CD4-positive, CD25-positive, alpha-beta regulatory T cell (primary cell): ENCODE measurements around the gene DYNLRB1. TPM values are rescaled to one million over a fixed set of nuclear protein-coding genes. Genes with fewer than 3 reads are reported as not detected.
A peak's percentile ranks its signal among the peaks of the same experiment; 100 is the strongest.

Experiments
- ATAC-seq, 2 donors: fragments of 150-1000 bp; cut with Tn5 transposase; one replicate each; pipeline ENCODE4 v1.10.0; 2021; ENCODE audit warnings: low read depth in 2 of 2, moderate number of reproducible peaks in 2 of 2, moderate library complexity in 1 of 2
- DNase-seq, 3 donors: peaks; one replicate each; pipeline versions ENCODE4 v3.0.0 to v3.0.0-alpha.2; 2012 to 2022; ENCODE audit warnings: mixed read lengths in 1 of 3
- H3K27ac ChIP-seq: one replicate; pipeline ENCODE4 v1.7.0; 2013; ENCODE audit warnings: mild to moderate bottlenecking, low read length; ENCODE audit not compliant: insufficient read depth, poor library complexity, severe bottlenecking
- H3K27me3 ChIP-seq: one replicate; pipeline ENCODE4 v1.7.0; 2013; ENCODE audit warnings: low read length; ENCODE audit not compliant: control insufficient read depth, insufficient read depth
- H3K36me3 ChIP-seq: one replicate; pipeline ENCODE4 v1.7.0; 2013; ENCODE audit warnings: mild to moderate bottlenecking, low read length, moderate library complexity; ENCODE audit not compliant: control insufficient read depth, insufficient read depth
- H3K4me1 ChIP-seq: 2 replicates; pipeline ENCODE4 v1.7.0; 2013; ENCODE audit warnings: mild to moderate bottlenecking, low read length; ENCODE audit not compliant: insufficient read depth, control insufficient read depth, poor library complexity, severe bottlenecking
- H3K4me3 ChIP-seq: one replicate; pipeline ENCODE4 v1.7.0; 2013; ENCODE audit warnings: low read depth, mild to moderate bottlenecking, low read length, moderate library complexity
- H3K9me3 ChIP-seq, 2 experiments: 1 replicate in 1 of 2; 2 replicates in 1 of 2; pipeline ENCODE4 v1.7.0; 2013; ENCODE audit warnings: low read length in 2 of 2, mild to moderate bottlenecking in 1 of 2, moderate library complexity in 1 of 2; ENCODE audit not compliant: control insufficient read depth in 2 of 2
- H3K27ac Mint-ChIP-seq, 3 donors: one replicate each; pipeline ENCODE4 v1.8.0; 2020 to 2022; ENCODE audit warnings: mild to moderate bottlenecking in 3 of 3, mixed read lengths in 3 of 3, moderate library complexity in 2 of 3
- H3K27me3 Mint-ChIP-seq: one replicate; pipeline ENCODE4 v1.8.0; 2022; ENCODE audit warnings: mild to moderate bottlenecking, mixed read lengths
- H3K36me3 Mint-ChIP-seq: one replicate; pipeline ENCODE4 v1.8.0; 2020; ENCODE audit warnings: mixed read lengths
- H3K4me1 Mint-ChIP-seq, 4 donors: one replicate each; pipeline ENCODE4 v1.8.0; 2020 to 2022; ENCODE audit warnings: mixed read lengths in 4 of 4, mild to moderate bottlenecking in 1 of 4
- H3K4me3 Mint-ChIP-seq, 4 donors: one replicate each; pipeline ENCODE4 v1.8.0; 2020 to 2022; ENCODE audit warnings: mild to moderate bottlenecking in 4 of 4, mixed read lengths in 4 of 4, moderate library complexity in 3 of 4
- H3K9me3 Mint-ChIP-seq, 7 donors: one replicate each; pipeline ENCODE4 v1.8.0; 2020 to 2022; ENCODE audit warnings: mixed read lengths in 7 of 7, mild to moderate bottlenecking in 3 of 7, moderate library complexity in 2 of 7
- polyA plus RNA-seq, 4 donors: library from polyadenylated mRNA; unstranded; fragments of 300-500 nt; fragmentation: Illumina TruSeq; gene quantifications; one replicate each; pipeline ENCODE4 v1.2.3, GENCODE V29; 2021
- total RNA-seq: library from RNA; stranded (reverse); gene quantifications from one replicate; pipeline ENCODE4 v1.2.3, GENCODE V29; 2022

DYNLRB1 gene
- total and polyA plus RNA-seq, 5 donors from 2014 or later: 82.6 to 369 (median 350) TPM

DNA sequence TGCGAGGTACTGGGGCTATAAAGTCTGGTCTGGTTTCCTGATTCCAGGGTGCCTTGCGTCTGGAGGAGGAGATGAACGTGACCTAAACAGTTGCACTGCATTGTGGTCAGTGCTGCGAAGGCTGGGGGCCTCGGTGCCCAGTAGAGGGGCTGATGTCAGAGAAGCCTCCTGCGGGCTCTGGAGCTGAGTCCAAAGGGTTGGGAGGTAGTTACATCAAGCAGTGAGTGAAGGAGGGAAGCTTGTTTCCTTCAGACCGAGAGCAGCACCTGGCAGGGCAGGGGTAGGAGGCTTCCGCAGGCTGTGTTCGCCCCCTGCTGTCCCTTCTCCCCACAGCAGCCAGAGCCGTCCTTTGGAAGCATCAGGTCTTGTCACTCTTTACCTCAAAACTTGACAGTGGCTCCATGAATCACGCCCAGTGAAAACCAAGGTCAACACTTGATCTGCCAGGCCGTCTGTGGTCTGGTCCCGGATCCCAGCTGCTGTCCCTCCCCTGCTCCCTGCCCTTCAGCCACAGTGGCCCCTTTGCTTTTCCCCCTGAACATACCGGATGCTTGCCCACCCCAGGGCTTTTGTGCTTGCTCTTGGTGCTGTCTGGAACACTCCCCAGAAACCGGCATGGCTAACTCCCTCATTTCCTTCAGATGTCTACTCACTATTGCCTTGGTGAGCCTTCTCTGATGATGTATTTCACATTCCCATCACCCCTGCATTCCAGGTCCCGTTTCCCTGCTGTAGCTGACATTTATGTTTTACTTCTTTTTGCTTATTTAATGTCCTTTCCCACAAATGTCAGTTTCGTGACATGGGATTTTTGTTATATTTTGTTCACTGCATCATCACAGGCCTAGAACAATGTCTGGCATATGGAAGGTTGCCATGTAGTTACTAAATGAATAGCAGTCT, 7.0 kb downstream of the DYNLRB1 start:
- Mint-ChIP-seq H3K4me1 (peaks cover 20 to 68% (median 44%) of the 10 kb centered on the region in 4 donors), H3K27ac (peak overlapping the region; percentile 31 to 75 (median 42)), H3K4me3 (peak overlapping the region in 3 of 4 donors; percentile 35 to 71 (median 53)), H3K36me3 (peaks cover 22% of the 10 kb centered on the region), H3K27me3 (no peaks in the 10 kb centered on the region), H3K9me3 (no peaks in the 10 kb centered on the region)
- Histone ChIP-seq H3K4me1 (peaks cover 21% of the 10 kb centered on the region), H3K9me3 (no peaks in the 10 kb centered on the region), H3K27me3 (no peaks in the 10 kb centered on the region), H3K36me3 (peaks cover 31% of the 10 kb centered on the region), H3K4me3 (no peak overlapping the region), H3K27ac (no peak overlapping the region)
- peak in 1 of 2 donors; percentile 70 for ATAC-seq
- DNase-seq: peak; percentile 28 to 62 (median 46)

DNA sequence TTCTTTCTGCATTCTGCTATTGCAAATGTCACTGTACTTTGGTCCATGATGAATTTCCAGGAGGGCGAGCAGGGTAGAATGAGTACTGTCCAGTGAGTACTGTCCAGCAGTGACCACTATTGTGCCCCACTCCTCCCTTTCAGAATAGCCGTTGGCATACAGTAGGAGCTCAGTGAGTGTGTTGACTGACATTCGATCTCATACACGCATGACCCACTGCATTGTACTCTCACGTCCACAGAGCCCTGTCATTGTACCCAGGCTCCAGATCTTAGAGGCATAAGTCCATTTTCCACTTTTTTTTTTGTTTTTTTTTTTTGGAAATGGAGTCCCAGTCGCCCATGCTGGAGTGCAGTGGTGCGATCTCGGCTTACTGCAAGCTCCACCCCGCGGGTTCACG, 8.2 kb downstream of the DYNLRB1 start:
- Mint-ChIP-seq H3K9me3 (no peaks in the 10 kb centered on the region), H3K27ac (peak overlapping the region in 1 of 3 donors; percentile 55), H3K27me3 (no peaks in the 10 kb centered on the region), H3K36me3 (peaks cover 22% of the 10 kb centered on the region), H3K4me1 (peaks cover 11 to 57% (median 37%) of the 10 kb centered on the region in 4 donors), H3K4me3 (no peak overlapping the region)
- H3K4me3 ChIP-seq: no peak overlapping the region
- H3K27ac ChIP-seq: no peak overlapping the region
- H3K27me3 ChIP-seq: no peaks in the 10 kb centered on the region
- H3K36me3 ChIP-seq: peaks cover 40% of the 10 kb centered on the region
- no peak for ATAC-seq
- peaks cover 10% of the 10 kb centered on the region for H3K4me1 ChIP-seq
- H3K9me3 ChIP-seq: no peaks in the 10 kb centered on the region
- DNase-seq: no peak

DNA sequence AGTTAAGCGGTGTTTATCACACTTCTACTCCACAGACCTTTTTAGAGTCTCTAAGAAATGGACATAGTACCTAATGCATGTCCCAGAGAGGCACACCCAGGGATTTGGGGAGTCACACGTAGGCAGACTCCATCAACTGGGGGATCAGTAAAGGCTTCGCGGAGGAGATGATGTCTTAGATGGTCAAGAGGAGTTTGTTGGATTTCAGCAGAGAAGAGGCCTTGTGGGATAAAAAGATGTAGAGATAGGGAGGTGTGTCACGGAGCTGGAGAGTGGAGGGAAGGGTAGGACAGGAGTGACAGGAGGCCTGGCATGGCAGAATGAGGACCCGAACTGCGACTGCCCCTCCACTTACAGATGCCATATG, 9.1 kb downstream of the DYNLRB1 start:
- H3K27me3 Mint-ChIP-seq: no peaks in the 10 kb centered on the region
- no peaks in the 10 kb centered on the region for H3K9me3 ChIP-seq
- H3K27ac ChIP-seq: no peak overlapping the region
- H3K27ac Mint-ChIP-seq: peak overlapping the region in 1 of 3 donors; percentile 78
- peaks cover 10% of the 10 kb centered on the region for H3K4me1 ChIP-seq
- no peaks in the 10 kb centered on the region for H3K27me3 ChIP-seq
- ATAC-seq (no peak), DNase-seq (no peak)
- peaks cover 27% of the 10 kb centered on the region for H3K36me3 Mint-ChIP-seq
- H3K4me3 Mint-ChIP-seq: no peak overlapping the region
- peaks cover 8 to 49% (median 31%) of the 10 kb centered on the region in 4 donors for H3K4me1 Mint-ChIP-seq
- peaks cover 49% of the 10 kb centered on the region for H3K36me3 ChIP-seq
- no peaks in the 10 kb centered on the region for H3K9me3 Mint-ChIP-seq
- no peak overlapping the region for H3K4me3 ChIP-seq

DNA sequence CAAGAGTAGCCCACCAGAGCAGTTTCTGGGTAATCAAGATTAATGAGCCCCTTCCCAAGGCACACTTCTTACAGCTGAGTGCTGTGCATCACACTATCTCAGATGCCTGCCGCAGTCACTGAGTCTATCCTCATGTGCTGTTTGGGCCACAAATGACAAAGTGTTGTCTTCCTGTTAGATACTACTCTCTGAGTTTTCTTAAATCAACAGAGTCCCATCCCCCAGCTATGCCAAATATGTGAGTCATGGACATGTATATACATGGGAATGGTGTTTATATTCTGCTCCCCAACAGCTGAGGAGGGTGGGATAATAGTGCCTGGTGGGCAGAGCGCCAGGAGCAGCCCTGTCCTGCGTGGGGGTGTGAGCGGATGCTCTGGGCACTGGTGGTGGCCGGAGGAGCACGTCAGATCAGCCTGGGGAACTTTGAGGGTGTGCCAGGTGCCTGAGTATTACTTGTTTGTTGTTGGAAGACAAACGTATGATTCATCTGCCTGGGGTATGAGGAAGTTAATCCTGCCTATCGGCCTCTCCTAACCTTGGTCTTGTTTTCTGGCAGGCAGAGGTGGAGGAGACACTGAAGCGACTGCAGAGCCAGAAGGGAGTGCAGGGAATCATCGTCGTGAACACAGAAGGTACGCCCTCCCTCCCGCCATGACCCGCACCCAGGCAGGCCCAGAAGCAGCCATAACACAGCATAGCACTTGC, 9.6 kb downstream of the DYNLRB1 start:
- peaks cover 31% of the 10 kb centered on the region for H3K36me3 Mint-ChIP-seq
- DNase-seq: no peak
- H3K36me3 ChIP-seq: peaks cover 55% of the 10 kb centered on the region

DNA sequence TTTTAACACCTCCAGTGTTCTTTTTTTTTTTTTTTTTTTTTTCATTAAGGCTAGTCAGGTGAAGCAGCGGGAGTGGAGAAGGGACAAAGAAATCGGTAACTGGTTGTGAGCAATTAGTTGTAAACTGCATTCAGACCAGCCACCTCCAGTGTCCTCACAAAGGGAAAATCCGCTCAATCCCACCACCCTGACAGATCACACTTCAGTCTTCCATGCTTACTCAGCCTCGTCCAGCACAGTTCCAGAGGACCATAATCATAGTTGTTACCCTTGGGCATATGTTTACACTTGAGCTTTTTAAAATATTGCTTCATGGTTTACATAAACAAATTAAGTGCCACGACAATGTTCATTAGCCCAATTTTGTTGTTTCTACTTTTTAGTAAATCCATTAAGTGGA, 10.2 kb downstream of the DYNLRB1 start:
- Mint-ChIP-seq H3K4me1 (peaks cover 8 to 45% (median 27%) of the 10 kb centered on the region in 4 donors), H3K9me3 (no peaks in the 10 kb centered on the region), H3K36me3 (peaks cover 34% of the 10 kb centered on the region), H3K27ac (no peak overlapping the region), H3K27me3 (no peaks in the 10 kb centered on the region), H3K4me3 (peak overlapping the region in 1 of 4 donors; percentile 25)
- Histone ChIP-seq H3K27ac (no peak overlapping the region), H3K4me1 (peaks cover 7% of the 10 kb centered on the region), H3K36me3 (peaks cover 60% of the 10 kb centered on the region), H3K4me3 (no peak overlapping the region), H3K9me3 (no peaks in the 10 kb centered on the region), H3K27me3 (no peaks in the 10 kb centered on the region)
- DNase-seq (no peak), ATAC-seq (no peak)

More for the DNA sequence above, 9.6 kb downstream of the DYNLRB1 start:
- H3K27me3 ChIP-seq: no peaks in the 10 kb centered on the region
- H3K4me3 ChIP-seq: no peak overlapping the region
- no peak overlapping the region for H3K27ac ChIP-seq
- H3K4me1 ChIP-seq: peaks cover 8% of the 10 kb centered on the region
- no peaks in the 10 kb centered on the region for H3K27me3 Mint-ChIP-seq
- H3K4me3 Mint-ChIP-seq: no peak overlapping the region
- ATAC-seq: no peak
- no peaks in the 10 kb centered on the region for H3K9me3 ChIP-seq
- no peaks in the 10 kb centered on the region for H3K9me3 Mint-ChIP-seq
- H3K4me1 Mint-ChIP-seq: peaks cover 8 to 47% (median 31%) of the 10 kb centered on the region in 4 donors
- H3K27ac Mint-ChIP-seq: peak overlapping the region in 2 of 3 donors; percentile 55 to 85

DNA sequence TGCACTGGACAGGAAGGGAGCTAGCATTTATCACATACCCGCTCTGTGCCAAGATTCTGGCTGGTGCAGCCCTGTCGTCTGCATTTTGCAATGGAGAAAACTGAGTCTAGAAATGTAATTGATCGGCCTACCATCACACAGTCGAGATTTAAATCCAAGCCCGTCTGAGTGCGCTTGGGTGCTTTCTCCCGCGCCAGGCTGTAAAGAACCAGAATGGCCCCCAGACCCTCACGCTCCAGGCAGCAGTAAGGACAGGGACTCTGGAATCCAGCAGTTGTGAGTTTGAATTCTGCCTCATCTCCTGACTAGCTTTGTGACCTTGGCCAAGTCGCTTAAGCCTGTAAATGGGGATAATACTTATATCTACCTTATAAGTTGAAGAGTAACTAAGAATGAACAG, 10.8 kb downstream of the DYNLRB1 start:
- no peaks in the 10 kb centered on the region for H3K9me3 Mint-ChIP-seq
- H3K27me3 Mint-ChIP-seq: no peaks in the 10 kb centered on the region
- no peaks in the 10 kb centered on the region for H3K9me3 ChIP-seq
- H3K4me1 Mint-ChIP-seq: peaks cover 7 to 41% (median 24%) of the 10 kb centered on the region in 4 donors
- no peak overlapping the region for H3K27ac ChIP-seq
- DNase-seq (no peak), ATAC-seq (no peak)
- no peak overlapping the region for H3K4me3 ChIP-seq
- peaks cover 7% of the 10 kb centered on the region for H3K4me1 ChIP-seq
- H3K36me3 Mint-ChIP-seq: peaks cover 35% of the 10 kb centered on the region
- no peak overlapping the region for H3K27ac Mint-ChIP-seq
- H3K4me3 Mint-ChIP-seq: no peak overlapping the region
- no peaks in the 10 kb centered on the region for H3K27me3 ChIP-seq
- H3K36me3 ChIP-seq: peaks cover 65% of the 10 kb centered on the region

DNA sequence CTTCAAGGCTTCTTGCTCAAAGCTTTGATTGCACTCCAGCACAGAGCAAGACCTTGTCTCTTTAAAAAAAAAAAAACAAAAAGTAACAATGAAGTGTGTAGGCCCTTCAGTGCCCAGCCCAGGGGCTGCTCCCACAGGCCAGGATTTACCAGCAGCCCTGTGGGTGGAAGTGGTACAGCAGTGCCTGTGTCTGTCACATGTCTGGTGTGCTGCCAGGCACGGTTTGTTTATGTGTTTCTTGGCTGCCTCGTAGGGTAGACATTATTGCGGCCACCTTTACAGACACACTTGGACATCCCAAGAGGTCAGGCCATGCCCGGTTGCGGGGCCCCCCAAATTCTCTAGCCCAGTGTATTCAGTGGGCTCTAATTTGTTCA, 12.7 kb downstream of the DYNLRB1 start:
- Histone ChIP-seq H3K27me3 (no peaks in the 10 kb centered on the region), H3K36me3 (peaks cover 79% of the 10 kb centered on the region), H3K4me1 (no peaks in the 10 kb centered on the region), H3K27ac (no peak overlapping the region), H3K4me3 (no peak overlapping the region), H3K9me3 (no peaks in the 10 kb centered on the region)
- no peaks in the 10 kb centered on the region for H3K27me3 Mint-ChIP-seq
- H3K9me3 Mint-ChIP-seq: no peaks in the 10 kb centered on the region
- ATAC-seq: no peak
- H3K4me1 Mint-ChIP-seq: peaks cover under 1 to 25% (median 9%) of the 10 kb centered on the region in 4 donors
- no peak overlapping the region for H3K27ac Mint-ChIP-seq
- DNase-seq: no peak
- H3K36me3 Mint-ChIP-seq: peaks cover 29% of the 10 kb centered on the region
- H3K4me3 Mint-ChIP-seq: no peak overlapping the region
